K562 (cell line): Measurements from ENCODE around the gene LMNTD2. TPM values are rescaled to one million over a fixed set of nuclear protein-coding genes. Genes with fewer than 3 reads are reported as not detected.

ENCODE experiments used
- BRD9 ChIP-seq: fragments of 450-650 bp; IDR thresholded peaks from 2 replicates; pipeline ENCODE4 v1.6.1; 2018; ENCODE audit warnings: low read depth; ENCODE audit not compliant: partially characterized antibody
- CEBPB ChIP-seq: fragments of 450-650 bp; IDR thresholded peaks from 2 replicates; pipeline ENCODE4 v1.6.1; 2016; ENCODE audit warnings: missing genetic modification characterization, missing compliant biosample characterization
- COPS2 ChIP-seq: fragments of 450-650 bp; conservative IDR thresholded peaks from 2 replicates; pipeline ENCODE4 v1.6.1; 2016; ENCODE audit warnings: mild to moderate bottlenecking, moderate library complexity
- E2F3 ChIP-seq: fragments of 250-450 bp; sonication (Bioruptor Pico); IDR thresholded peaks from 2 replicates; pipeline ENCODE4 v1.4.0; 2020; ENCODE audit warnings: mild to moderate bottlenecking
- ELF2 ChIP-seq: fragments of 250-450 bp; sonication (Bioruptor Pico); IDR thresholded peaks from 2 replicates; pipeline ENCODE4 v1.5.0; 2021; ENCODE audit warnings: mild to moderate bottlenecking
- GATAD2B ChIP-seq: fragments of 450-650 bp; IDR thresholded peaks from 2 replicates; pipeline ENCODE4 v1.6.1; 2017; ENCODE audit warnings: mild to moderate bottlenecking, borderline replicate concordance
- HCFC1 ChIP-seq: IDR thresholded peaks from 2 replicates; pipeline ENCODE4 v1.6.1; 2012; ENCODE audit warnings: low read depth, low read length, improper control_type of control experiment
- HMGN3 ChIP-seq: IDR thresholded peaks from 2 replicates; pipeline ENCODE4 v1.6.1; 2011; ENCODE audit warnings: borderline replicate concordance, low read depth, mild to moderate bottlenecking, mixed read lengths, low read length; ENCODE audit not compliant: insufficient read length; ENCODE audit errors: extremely low read depth
- MYNN ChIP-seq, 2 experiments: sonication (generic); formaldehyde crosslinking in 1 of 2; IDR thresholded peaks; 2 replicates each; pipeline versions ENCODE4 v1.5.0 to v1.6.1; 2016 to 2020; ENCODE audit warnings: antibody characterized with exemption in 1 of 2, missing genetic modification reagents in 1 of 2
- PRMT5 ChIP-seq: sonication (generic); formaldehyde crosslinking; IDR thresholded peaks from 2 replicates; pipeline ENCODE4 v1.5.0; 2020; ENCODE audit warnings: missing genetic modification reagents
- SNRNP70 ChIP-seq: fragments of 200-400 bp; formaldehyde crosslinking; optimal IDR thresholded peaks from 2 replicates; pipeline ENCODE3; 2017; ENCODE audit warnings: low read depth, low read length
- USF2 ChIP-seq: sonication (generic); formaldehyde crosslinking; IDR thresholded peaks from 2 replicates; pipeline ENCODE4 v1.5.0; 2020; ENCODE audit warnings: missing genetic modification reagents
- XRCC4 ChIP-seq: IDR thresholded peaks from one replicate; pipeline ENCODE4 v1.6.1; 2011; ENCODE audit not compliant: insufficient read depth, insufficient read length; ENCODE audit errors: extremely low read depth
- ZFP30 ChIP-seq: fragments of 250-450 bp; sonication (Bioruptor Pico); IDR thresholded peaks from 2 replicates; pipeline ENCODE4 v1.8.0; 2022; ENCODE audit warnings: moderate library complexity, mild to moderate bottlenecking, inconsistent platforms, borderline replicate concordance
- ZFP91 ChIP-seq: sonication (generic); formaldehyde crosslinking; IDR thresholded peaks from 2 replicates; pipeline ENCODE4 v1.8.0; 2022; ENCODE audit warnings: mild to moderate bottlenecking, missing genetic modification reagents
- ZNF121 ChIP-seq: sonication (generic); formaldehyde crosslinking; conservative IDR thresholded peaks from 2 replicates; pipeline ENCODE4 v1.8.0; 2022; ENCODE audit warnings: missing genetic modification reagents
- ZNF23 ChIP-seq: fragments of 250-450 bp; sonication (Bioruptor Pico); IDR thresholded peaks from 2 replicates; pipeline ENCODE4 v1.4.0; 2020; ENCODE audit warnings: mild to moderate bottlenecking
- ZNF232 ChIP-seq: sonication (generic); formaldehyde crosslinking; IDR thresholded peaks from 2 replicates; pipeline ENCODE4 v1.8.0; 2022; ENCODE audit warnings: mild to moderate bottlenecking, missing genetic modification reagents
- ZNF707 ChIP-seq: fragments of 250-450 bp; sonication (Bioruptor Pico); conservative IDR thresholded peaks from 2 replicates; pipeline ENCODE4 v1.8.0; 2022; ENCODE audit warnings: inconsistent platforms, mild to moderate bottlenecking, moderate library complexity
- ZNF780A ChIP-seq: fragments of 250-450 bp; sonication (Bioruptor Pico); IDR thresholded peaks from 2 replicates; pipeline ENCODE4 v1.5.0; 2021; ENCODE audit warnings: mild to moderate bottlenecking
- polyA plus RNA-seq, 8 experiments: library from polyadenylated mRNA; depleted of rRNA in 4 of 8; stranded (reverse) in 5 of 8; unstranded in 3 of 8; fragments of >200 nt; fragmentation: Nextera tagmentation in 2 of 8; fragmentation: Illumina TruSeq in 1 of 8; extraction: Ambion mirVana in 2 of 8; extraction: Trizol in 1 of 8; gene quantifications; 2 replicates each; pipeline versions ENCODE4 v1.2.1 to v1.2.3, GENCODE V29; 2011 to 2014; ENCODE audit warnings: inconsistent platforms in 1 of 8, missing spikeins in 1 of 8
- total RNA-seq, 7 experiments: library from RNA; depleted of rRNA in 6 of 7; stranded (reverse); fragments of >200 nt in 6 of 7; fragmentation: Illumina TruSeq in 2 of 7; extraction: Trizol in 2 of 7; gene quantifications; 2 replicates each; pipeline versions ENCODE4 v1.2.1 to v1.2.3, GENCODE V29; 2011 to 2021; ENCODE audit warnings: low replicate concordance in 1 of 7
- TF ChIP-seq, protein P1 (sequence below): fragments of 250-450 bp; sonication (Bioruptor Pico); IDR thresholded peaks from 2 replicates; pipeline ENCODE4 v1.5.0; 2021
- TF ChIP-seq, protein P2 (sequence below): IDR thresholded peaks from 2 replicates; pipeline ENCODE4 v1.6.1; 2014; ENCODE audit warnings: antibody characterized with exemption
- TF ChIP-seq, protein P3 (sequence below): IDR thresholded peaks from 2 replicates; pipeline ENCODE4 v1.6.1; 2011; ENCODE audit warnings: borderline replicate concordance, low read depth, mild to moderate bottlenecking, moderate library complexity, low read length; ENCODE audit not compliant: insufficient read depth, poor library complexity, severe bottlenecking

Gene LMNTD2
- total and polyA plus RNA-seq, 9 of the 15 experiments (the other 6 are each of a cell fraction or from before 2014, with no cell fraction given), result 0.48 to 4.2 (median 1.5) TPM; not detected in 3

DNA sequence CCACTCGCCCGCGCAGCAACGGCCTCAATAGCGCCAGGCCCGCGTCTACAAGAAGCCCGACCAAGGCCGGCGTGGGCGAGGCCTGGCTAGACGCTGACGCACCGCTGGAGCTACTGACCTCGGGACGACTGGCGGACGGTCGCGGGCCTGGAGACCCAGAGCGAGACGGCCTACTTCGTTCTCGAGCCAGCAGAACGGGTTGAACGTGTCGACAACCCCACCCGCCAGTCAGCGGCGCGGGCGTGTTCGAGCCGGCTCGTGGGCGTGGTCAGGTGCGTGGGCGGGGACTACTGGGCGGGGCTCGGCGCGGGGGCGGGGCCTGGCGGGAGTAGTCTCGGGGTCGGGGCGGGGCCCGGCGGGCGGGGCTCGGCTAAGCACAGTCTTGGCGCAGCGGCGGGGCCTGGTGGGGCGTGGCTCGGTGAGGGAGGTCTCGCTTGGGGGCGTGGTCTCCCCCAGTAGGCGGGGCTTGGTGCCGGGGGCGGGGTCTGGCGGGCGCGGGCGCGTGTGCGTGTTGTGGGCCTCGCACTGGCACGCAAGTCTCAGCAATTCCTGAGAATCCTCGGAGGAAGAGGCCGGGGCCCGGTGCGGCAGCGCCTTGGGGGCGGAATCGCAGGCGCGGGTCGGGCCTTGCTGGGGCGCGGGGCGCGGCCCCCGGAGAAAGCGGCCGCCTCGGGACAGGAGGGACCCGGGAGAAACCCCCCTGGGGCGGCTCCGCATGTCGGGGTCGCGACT lies 53.4 kb downstream of the LMNTD2 start, which contains the start of gene RNH1 (continued):
- TF ChIP-seq ZFP30 (CRISPR knock-in tag) (no peak), USF2 (CRISPR knock-in tag) (no peak), ZNF121 (no peak), BRD9 (no peak), XRCC4 (no peak), HCFC1 (no peak), GATAD2B (no peak), ZNF780A (no peak), MYNN (IDR thresholded peaks at IDR 0.05) (no peak), MYNN (CRISPR knock-in tag; IDR thresholded peaks at IDR 0.05) (no peak), ZNF707 (no peak), ZNF23 (CRISPR knock-in tag) (no peak), COPS2 (no peak), ZFP91 (CRISPR knock-in tag) (no peak), HMGN3 (peak; percentile 7), ZNF232 (CRISPR knock-in tag) (no peak), ELF2 (CRISPR knock-in tag) (no peak), SNRNP70 (no peak), PRMT5 (no peak), E2F3 (CRISPR knock-in tag) (no peak; the same call in 1 of the 2 replicates), CEBPB (no peak)
- TF ChIP-seq, protein P1, sequence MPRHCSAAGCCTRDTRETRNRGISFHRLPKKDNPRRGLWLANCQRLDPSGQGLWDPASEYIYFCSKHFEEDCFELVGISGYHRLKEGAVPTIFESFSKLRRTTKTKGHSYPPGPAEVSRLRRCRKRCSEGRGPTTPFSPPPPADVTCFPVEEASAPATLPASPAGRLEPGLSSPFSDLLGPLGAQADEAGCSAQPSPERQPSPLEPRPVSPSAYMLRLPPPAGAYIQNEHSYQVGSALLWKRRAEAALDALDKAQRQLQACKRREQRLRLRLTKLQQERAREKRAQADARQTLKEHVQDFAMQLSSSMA (CRISPR knock-in tag), result no peak
- TF ChIP-seq, protein P2, sequence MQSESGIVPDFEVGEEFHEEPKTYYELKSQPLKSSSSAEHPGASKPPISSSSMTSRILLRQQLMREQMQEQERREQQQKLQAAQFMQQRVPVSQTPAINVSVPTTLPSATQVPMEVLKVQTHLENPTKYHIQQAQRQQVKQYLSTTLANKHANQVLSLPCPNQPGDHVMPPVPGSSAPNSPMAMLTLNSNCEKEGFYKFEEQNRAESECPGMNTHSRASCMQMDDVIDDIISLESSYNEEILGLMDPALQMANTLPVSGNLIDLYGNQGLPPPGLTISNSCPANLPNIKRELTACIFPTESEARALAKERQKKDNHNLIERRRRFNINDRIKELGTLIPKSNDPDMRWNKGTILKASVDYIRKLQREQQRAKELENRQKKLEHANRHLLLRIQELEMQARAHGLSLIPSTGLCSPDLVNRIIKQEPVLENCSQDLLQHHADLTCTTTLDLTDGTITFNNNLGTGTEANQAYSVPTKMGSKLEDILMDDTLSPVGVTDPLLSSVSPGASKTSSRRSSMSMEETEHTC, result 0 out of 2 replicates have a peak, but pooled peaks have one; percentile 5
- TF ChIP-seq, protein P3, sequence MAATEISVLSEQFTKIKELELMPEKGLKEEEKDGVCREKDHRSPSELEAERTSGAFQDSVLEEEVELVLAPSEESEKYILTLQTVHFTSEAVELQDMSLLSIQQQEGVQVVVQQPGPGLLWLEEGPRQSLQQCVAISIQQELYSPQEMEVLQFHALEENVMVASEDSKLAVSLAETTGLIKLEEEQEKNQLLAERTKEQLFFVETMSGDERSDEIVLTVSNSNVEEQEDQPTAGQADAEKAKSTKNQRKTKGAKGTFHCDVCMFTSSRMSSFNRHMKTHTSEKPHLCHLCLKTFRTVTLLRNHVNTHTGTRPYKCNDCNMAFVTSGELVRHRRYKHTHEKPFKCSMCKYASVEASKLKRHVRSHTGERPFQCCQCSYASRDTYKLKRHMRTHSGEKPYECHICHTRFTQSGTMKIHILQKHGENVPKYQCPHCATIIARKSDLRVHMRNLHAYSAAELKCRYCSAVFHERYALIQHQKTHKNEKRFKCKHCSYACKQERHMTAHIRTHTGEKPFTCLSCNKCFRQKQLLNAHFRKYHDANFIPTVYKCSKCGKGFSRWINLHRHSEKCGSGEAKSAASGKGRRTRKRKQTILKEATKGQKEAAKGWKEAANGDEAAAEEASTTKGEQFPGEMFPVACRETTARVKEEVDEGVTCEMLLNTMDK, result no peak
